Subcutaneous adipose tissue (tissue), 4 donors: Measurements from ENCODE around the gene MAP3K5. TPM values are rescaled to one million over a fixed set of nuclear protein-coding genes. Genes with fewer than 3 reads are reported as not detected.

Experiments
- total RNA-seq, 4 donors: library from RNA; depleted of rRNA; stranded (reverse); fragments of >200 nt; gene quantifications; one replicate each; pipeline ENCODE4 v1.1.0, GENCODE V29; 2016
- TF ChIP-seq, protein P1 (sequence below): fragments of 450-650 bp; IDR thresholded peaks from one replicate; pipeline ENCODE4 v1.5.1; 2016; ENCODE audit warnings: low read depth, mild to moderate bottlenecking, control low read depth, antibody characterized with exemption, moderate library complexity

The MAP3K5 gene
- total RNA-seq, 4 donors from 2014 or later: 20.9 to 44.0 (median 37.1) TPM

DNA sequence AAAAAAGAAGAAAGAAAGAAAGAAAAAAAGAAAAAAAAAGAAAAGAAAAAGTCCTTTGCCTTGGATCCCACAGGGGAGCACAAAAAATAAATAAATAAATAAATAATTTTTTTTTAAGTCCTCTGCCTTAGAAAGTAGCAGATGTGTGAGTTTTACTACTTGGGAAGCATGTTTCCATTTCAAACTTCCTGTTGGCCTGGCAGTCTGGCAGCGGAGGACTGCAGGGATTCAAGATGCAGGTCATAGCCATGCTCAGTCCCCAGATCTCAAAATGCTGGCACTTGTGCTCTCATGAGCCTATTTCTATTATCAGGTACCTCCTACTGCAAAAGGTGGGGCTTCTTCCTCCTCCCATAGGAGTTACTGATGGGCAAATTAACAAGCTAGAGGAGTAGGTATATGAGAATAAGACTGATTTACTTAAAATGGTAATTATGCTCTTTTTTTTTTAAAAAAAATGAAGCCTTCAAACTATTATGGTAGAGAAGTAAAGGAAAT lies 187.9 kb downstream of the MAP3K5 start:
- TF ChIP-seq, protein P1, sequence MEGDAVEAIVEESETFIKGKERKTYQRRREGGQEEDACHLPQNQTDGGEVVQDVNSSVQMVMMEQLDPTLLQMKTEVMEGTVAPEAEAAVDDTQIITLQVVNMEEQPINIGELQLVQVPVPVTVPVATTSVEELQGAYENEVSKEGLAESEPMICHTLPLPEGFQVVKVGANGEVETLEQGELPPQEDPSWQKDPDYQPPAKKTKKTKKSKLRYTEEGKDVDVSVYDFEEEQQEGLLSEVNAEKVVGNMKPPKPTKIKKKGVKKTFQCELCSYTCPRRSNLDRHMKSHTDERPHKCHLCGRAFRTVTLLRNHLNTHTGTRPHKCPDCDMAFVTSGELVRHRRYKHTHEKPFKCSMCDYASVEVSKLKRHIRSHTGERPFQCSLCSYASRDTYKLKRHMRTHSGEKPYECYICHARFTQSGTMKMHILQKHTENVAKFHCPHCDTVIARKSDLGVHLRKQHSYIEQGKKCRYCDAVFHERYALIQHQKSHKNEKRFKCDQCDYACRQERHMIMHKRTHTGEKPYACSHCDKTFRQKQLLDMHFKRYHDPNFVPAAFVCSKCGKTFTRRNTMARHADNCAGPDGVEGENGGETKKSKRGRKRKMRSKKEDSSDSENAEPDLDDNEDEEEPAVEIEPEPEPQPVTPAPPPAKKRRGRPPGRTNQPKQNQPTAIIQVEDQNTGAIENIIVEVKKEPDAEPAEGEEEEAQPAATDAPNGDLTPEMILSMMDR: no peak

DNA sequence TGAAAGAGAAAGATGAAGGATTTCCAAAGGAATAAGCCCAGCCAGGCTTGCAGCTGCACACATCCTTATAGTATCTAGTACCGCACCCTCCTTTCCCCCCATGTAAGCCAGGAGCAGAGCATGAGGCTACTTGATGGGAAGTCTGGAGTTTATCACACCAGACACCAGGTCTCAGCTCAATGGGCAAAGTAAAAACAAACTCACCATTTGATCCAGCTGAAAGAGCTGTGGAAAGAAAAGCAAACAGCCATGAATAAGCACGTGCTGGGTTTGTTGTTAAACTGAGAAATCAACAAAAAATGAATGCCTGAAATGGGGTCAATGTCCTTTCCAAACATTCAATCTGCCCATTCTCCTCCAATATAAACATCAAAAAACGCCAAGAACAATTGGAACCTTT lies 191.5 kb downstream of the MAP3K5 start:
- TF ChIP-seq, protein P1: no peak

GRCh38 chr6:136599329-136600011 lies 192.8 kb downstream of the MAP3K5 start:
- TF ChIP-seq, protein P1: no peak

GRCh38 chr6:136598048-136598447 lies 194.2 kb downstream of the MAP3K5 start:
- TF ChIP-seq, protein P1: no peak

DNA sequence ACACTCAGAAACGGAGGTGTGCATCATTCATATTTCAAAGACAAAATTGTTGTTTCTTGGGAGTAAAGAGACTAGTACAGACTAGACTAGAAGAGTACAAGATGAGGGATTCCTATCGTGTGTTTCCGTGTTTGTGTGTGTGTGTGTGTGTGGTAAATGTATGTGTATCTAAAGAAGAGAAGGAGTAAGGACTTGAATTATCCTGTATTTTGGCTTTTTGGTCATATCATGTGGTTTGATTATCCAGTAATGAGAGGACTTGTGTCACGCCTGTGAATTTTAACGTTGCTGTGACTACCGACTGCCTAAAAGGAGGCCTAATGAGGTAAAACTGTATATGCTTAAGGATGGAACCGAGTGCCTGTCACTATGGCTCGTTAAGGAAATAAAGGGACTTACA lies 197.6 kb downstream of the MAP3K5 start:
- TF ChIP-seq, protein P1: no peak

GRCh38 chr6:136593748-136594490 lies 198.4 kb downstream of the MAP3K5 start:
- TF ChIP-seq, protein P1: no peak

- TF ChIP-seq, protein P1: no peak
Measured at GRCh38 chr6:136592930-136593673, 199.2 kb downstream of the MAP3K5 start.
